Heart right ventricle (tissue), 16 donors: ENCODE measurements around the gene ZNF654. TPM values are rescaled to one million over a fixed set of nuclear protein-coding genes. Genes with fewer than 3 reads are reported as not detected.

Experiments
- ATAC-seq, 8 donors: fragments of 200-7000 bp; cut with Tn5 transposase; one replicate each; pipeline ENCODE4 v1.9.1; 2020; ENCODE audit warnings: mild to moderate bottlenecking in 8 of 8, moderate library complexity in 8 of 8, moderate number of reproducible peaks in 1 of 8
- DNase-seq, 2 donors: peaks; one replicate each; pipeline ENCODE4 v3.0.0-alpha.2; 2020
- H3K27ac ChIP-seq, 10 donors: fragments of 200-600 bp; sonication (generic) in 2 of 10; one replicate each; pipeline versions ENCODE4 v1.5.0 to v1.8.0; 2020 to 2022; ENCODE audit warnings: mild to moderate bottlenecking in 3 of 10
- H3K27me3 ChIP-seq, 7 donors: fragments of 200-600 bp; one replicate each; pipeline ENCODE4 v1.8.0; 2021 to 2022; ENCODE audit warnings: mild to moderate bottlenecking in 2 of 7
- H3K36me3 ChIP-seq, 9 donors: fragments of 200-600 bp; sonication (generic) in 1 of 9; one replicate each; pipeline versions ENCODE4 v1.5.0 to v1.8.0; 2020 to 2022; ENCODE audit warnings: mild to moderate bottlenecking in 2 of 9
- H3K4me1 ChIP-seq, 9 donors: fragments of 200-600 bp; sonication (generic) in 1 of 9; one replicate each; pipeline versions ENCODE4 v1.5.0 to v1.8.0; 2020 to 2022; ENCODE audit warnings: mild to moderate bottlenecking in 4 of 9
- H3K4me3 ChIP-seq, 10 donors: fragments of 200-600 bp; sonication (generic) in 2 of 10; one replicate each; pipeline versions ENCODE4 v1.5.0 to v1.8.0; 2020 to 2022; ENCODE audit warnings: mild to moderate bottlenecking in 7 of 10, moderate library complexity in 2 of 10
- H3K9me3 ChIP-seq, 11 donors: fragments of 200-600 bp in 10 of 11; sonication (generic) in 2 of 11; one replicate each; pipeline versions ENCODE4 v1.5.0 to v1.8.0; 2013 to 2022; ENCODE audit warnings: mild to moderate bottlenecking in 2 of 11, control low read depth in 1 of 11, moderate library complexity in 1 of 11
- WGBS, 2 donors: extraction: QIAGEN DNeasy Blood & Tissue Kit; methylation state at CpG; one replicate each; pipeline ENCODE4 v1.1.7; 2013; ENCODE audit warnings: inconsistent platforms in 1 of 2; 5-methylcytosine and 5-hydroxymethylcytosine counted together
- intact Hi-C, 10 donors: fragments of 100-400 bp; cut with DNase I; formaldehyde crosslinking; loops; one replicate each; pipeline versions ENCODE4 v1.11.1 to v1.14.2; 2022
- polyA plus RNA-seq, 2 donors: library from polyadenylated mRNA; stranded (reverse); fragments of 200-250 nt; gene quantifications; one replicate each; pipeline ENCODE4 v1.2.3, GENCODE V29; 2013
- total RNA-seq, 10 donors: library from RNA; stranded (reverse); fragmentation: NEBNext Ultra II Directional in 3 of 10; extraction: Animal tissue kit (Norgen Biotek cat#: 25700) in 3 of 10; gene quantifications; one replicate each; pipeline versions ENCODE4 v1.2.1 to v1.2.4, GENCODE V29; 2021 to 2023
- TF ChIP-seq, protein P1 (sequence below), 9 donors: fragments of 200-600 bp; sonication (generic) in 2 of 9; IDR thresholded peaks; one replicate each; pipeline versions ENCODE4 v1.5.0 to v1.8.0; 2021 to 2022; ENCODE audit warnings: antibody characterized with exemption in 9 of 9, mild to moderate bottlenecking in 5 of 9, moderate library complexity in 1 of 9
- donor health status: Arrhythmogenic right ventricular cardiomyopathy.
- donor health status: ischemic (EF 13 %, LVEDD 7.1; RV severe dilation, severe dysfunction).
- donor health status: healthy with polysubstance abuse.
- donor health status: DM: no; HTN: yes; CAD: no.
- donor health status: DM: no; HTN: no; CAD: no.
- donor health status: ischemic (EF 25% LVEDD 6.9; RV normal size, moderate dysfunction).
- donor health status: ischemic (EF 25% LVEDD 5.7; RV mildly dilated, moderate dysfunction).
- donor health status: healthy.
- donor health status: DM: yes; HTN: yes; CAD: no.
- donor health status: Ischemic cardiomyopathy.
- donor health status: ischemic (EF 35%, LVEDD 5.7; RV mildly dilated, moderate dysfunction).
- donor health status: nonischemic (EF 11% LVEDD 7.7; RV severe dilation, severe dysfunction).
- donor health status: DM: yes; HTN: yes; CAD: no.
- donor health status: PGD.
- donor health status: ischemic (EF 29% LVEDD 5.4; RV normal size, mild dysfunction).
- donor health status: nonischemic (EF 23%, LVEDD 6.1; RV moderate dilation, normal function).

Gene ZNF654
- total and polyA plus RNA-seq, 12 donors: 2.5 to 13.9 (median 10.3) TPM

DNA sequence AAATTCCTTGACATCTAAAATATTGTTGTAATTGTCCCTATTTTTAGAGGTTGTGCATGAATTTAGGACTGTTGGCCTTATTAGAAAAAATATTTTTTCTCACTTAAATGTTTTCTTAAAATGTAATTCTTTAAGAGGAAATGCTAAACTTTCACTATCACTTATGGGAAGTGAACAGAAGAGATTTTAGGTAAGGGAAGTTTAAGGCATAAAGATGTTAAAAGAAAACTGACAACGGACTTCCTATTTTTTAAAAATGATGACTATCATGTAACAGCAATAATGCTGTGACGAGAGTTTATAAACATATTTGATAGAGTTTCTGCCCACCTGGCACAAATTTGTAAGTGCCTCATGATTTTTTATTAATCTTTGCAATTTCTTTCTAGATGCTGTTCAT, 93.8 kb downstream of the ZNF654 start:
- no peak overlapping the region for H3K4me3 ChIP-seq
- TF ChIP-seq, protein P1, sequence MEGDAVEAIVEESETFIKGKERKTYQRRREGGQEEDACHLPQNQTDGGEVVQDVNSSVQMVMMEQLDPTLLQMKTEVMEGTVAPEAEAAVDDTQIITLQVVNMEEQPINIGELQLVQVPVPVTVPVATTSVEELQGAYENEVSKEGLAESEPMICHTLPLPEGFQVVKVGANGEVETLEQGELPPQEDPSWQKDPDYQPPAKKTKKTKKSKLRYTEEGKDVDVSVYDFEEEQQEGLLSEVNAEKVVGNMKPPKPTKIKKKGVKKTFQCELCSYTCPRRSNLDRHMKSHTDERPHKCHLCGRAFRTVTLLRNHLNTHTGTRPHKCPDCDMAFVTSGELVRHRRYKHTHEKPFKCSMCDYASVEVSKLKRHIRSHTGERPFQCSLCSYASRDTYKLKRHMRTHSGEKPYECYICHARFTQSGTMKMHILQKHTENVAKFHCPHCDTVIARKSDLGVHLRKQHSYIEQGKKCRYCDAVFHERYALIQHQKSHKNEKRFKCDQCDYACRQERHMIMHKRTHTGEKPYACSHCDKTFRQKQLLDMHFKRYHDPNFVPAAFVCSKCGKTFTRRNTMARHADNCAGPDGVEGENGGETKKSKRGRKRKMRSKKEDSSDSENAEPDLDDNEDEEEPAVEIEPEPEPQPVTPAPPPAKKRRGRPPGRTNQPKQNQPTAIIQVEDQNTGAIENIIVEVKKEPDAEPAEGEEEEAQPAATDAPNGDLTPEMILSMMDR (IDR thresholded peaks at IDR 0.05): no peak
- no peak overlapping the region for H3K27ac ChIP-seq
- no peak for ATAC-seq
- H3K36me3 ChIP-seq: peaks cover 0 to 50% (median 35%) of the 10 kb centered on the region in 9 donors
- no peak for DNase-seq
- intact Hi-C loops: loop anchor here in 1 of 10 donors (5.0 kb wide), 1 partner anchor 96 kb away; the partner anchor contains the start of genes CGGBP1 and ZNF654
- H3K4me1 ChIP-seq: peaks cover 3 to 56% (median 34%) of the 10 kb centered on the region in 9 donors
- WGBS, 2 donors: 80% methylated on average over 2 of the region's 2 CpGs
- no peaks in the 10 kb centered on the region for H3K9me3 ChIP-seq
- H3K27me3 ChIP-seq: no peaks in the 10 kb centered on the region

DNA sequence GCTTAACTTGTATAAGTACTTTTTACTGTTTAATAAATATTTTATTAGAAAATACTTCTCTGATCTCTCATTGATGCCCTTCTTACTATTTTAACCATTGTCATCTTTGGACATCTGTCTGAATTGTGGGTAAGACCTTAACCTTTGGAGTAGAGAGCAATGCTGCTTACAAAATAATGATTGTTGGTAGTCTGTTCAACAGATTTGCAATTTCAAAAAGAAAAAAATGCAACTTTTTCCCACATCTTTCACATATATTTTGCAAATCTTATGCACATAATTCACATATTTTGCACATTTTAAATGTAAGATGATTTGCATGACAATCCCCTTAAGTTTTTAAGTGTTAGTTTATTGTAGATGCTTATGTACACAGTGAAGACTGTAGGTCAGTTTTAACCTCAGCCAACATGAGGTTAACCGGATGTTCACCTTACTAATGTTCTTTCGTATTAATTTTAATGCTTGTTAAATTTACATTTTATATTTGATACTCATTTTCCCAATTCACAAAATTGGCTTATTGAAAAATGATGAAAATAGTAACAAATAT, 107.4 kb downstream of the ZNF654 start:
- DNase-seq (no peak), ATAC-seq (no peak)
- Histone ChIP-seq H3K9me3 (no peaks in the 10 kb centered on the region), H3K4me3 (no peak overlapping the region), H3K27me3 (no peaks in the 10 kb centered on the region), H3K36me3 (peaks cover 0 to 29% (median 0%) of the 10 kb centered on the region in 9 donors), H3K27ac (no peak overlapping the region), H3K4me1 (no peaks in the 10 kb centered on the region)
- intact Hi-C loops: no loop called here
- TF ChIP-seq, protein P1 (IDR thresholded peaks at IDR 0.05): no peak
- WGBS, 2 donors: 98% methylated on average over 2 of the region's 2 CpGs

DNA sequence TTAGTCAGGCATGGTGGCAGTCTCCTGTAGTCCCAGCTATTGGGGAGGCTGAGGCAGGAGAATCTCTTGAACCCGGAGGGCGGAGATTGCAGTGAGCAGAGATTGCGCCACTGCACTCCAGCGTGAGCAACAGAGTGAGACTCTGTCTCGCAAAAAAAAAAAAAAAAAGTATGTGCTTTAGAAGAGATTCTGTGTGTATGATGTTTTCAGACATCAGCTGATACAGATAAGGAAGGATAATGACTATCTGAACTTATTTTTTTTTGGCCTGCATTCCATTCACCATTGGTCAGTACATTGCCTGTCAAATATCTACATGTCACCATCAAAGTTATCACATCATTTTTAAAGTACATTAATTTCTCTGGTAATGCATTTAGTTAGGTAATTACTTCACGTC, 108.1 kb downstream of the ZNF654 start:
- TF ChIP-seq, protein P1 (IDR thresholded peaks at IDR 0.05): no peak
- no peaks in the 10 kb centered on the region for H3K9me3 ChIP-seq
- H3K4me1 ChIP-seq: no peaks in the 10 kb centered on the region
- intact Hi-C loops: no loop called here
- ATAC-seq (no peak), DNase-seq (no peak)
- WGBS, 2 donors: 91% methylated on average over 6 of the region's 6 CpGs
- no peaks in the 10 kb centered on the region for H3K27me3 ChIP-seq
- peaks cover 0 to 24% (median 0%) of the 10 kb centered on the region in 9 donors for H3K36me3 ChIP-seq
- H3K4me3 ChIP-seq: no peak overlapping the region
- H3K27ac ChIP-seq: no peak overlapping the region

DNA sequence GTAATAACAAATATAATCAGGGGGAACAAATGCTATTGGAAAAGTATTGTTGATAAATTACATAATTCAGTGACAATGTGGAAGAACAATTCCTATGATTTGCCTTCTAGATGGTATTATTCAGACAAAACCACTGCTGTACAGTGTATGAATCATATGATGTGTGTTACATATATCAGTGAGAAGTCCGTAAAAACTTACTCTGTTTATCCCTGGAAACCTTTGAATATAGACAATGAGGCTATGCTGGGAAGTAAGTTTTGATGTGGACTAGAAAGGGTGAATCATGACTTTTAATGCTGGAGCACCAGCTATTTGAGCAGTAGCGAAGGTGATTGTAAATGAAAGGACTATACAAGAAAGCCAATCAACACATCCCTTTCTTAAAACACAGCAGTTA, 108.6 kb downstream of the ZNF654 start:
- intact Hi-C loops: no loop called here
- H3K36me3 ChIP-seq: peaks cover 0 to 19% (median 0%) of the 10 kb centered on the region in 9 donors
- 94 to 100% methylated on average over 2 of the region's 2 CpGs for WGBS, 2 donors
- no peaks in the 10 kb centered on the region for H3K27me3 ChIP-seq
- no peaks in the 10 kb centered on the region for H3K9me3 ChIP-seq
- DNase-seq: no peak
- H3K27ac ChIP-seq: no peak overlapping the region
- TF ChIP-seq, protein P1 (IDR thresholded peaks at IDR 0.05): no peak
- no peak overlapping the region for H3K4me3 ChIP-seq
- ATAC-seq: no peak
- H3K4me1 ChIP-seq: no peaks in the 10 kb centered on the region
